ENCODE results near the gene PPM1N. TPM values are rescaled to one million over a fixed set of nuclear protein-coding genes. Genes with fewer than 3 reads are reported as not detected.

The PPM1N gene
- total RNA-seq, 1 donor from 2014 or later: 0.62 TPM

GRCh38 chr19:45473682-45474605, 24.3 kb upstream of the PPM1N start:
- Mint-ChIP-seq H3K27me3 (ENCODE audit: unreplicated experiment) (no peaks in the 10 kb centered on the region), H3K27ac (ENCODE audit: unreplicated experiment) (peak overlapping the region; percentile 31), H3K4me3 (ENCODE audit: unreplicated experiment) (peak overlapping the region; percentile 8), H3K36me3 (ENCODE audit: unreplicated experiment) (peaks cover 16% of the 10 kb centered on the region), H3K4me1 (ENCODE audit: unreplicated experiment) (peaks cover 24% of the 10 kb centered on the region), H3K9me3 (ENCODE audit: unreplicated experiment) (no peaks in the 10 kb centered on the region)
- TF ChIP-seq CTCF (IDR thresholded peaks at IDR 0.05): no peak
- no peak for DNase-seq (ENCODE audit: extremely low spot score, unreplicated experiment)

DNA sequence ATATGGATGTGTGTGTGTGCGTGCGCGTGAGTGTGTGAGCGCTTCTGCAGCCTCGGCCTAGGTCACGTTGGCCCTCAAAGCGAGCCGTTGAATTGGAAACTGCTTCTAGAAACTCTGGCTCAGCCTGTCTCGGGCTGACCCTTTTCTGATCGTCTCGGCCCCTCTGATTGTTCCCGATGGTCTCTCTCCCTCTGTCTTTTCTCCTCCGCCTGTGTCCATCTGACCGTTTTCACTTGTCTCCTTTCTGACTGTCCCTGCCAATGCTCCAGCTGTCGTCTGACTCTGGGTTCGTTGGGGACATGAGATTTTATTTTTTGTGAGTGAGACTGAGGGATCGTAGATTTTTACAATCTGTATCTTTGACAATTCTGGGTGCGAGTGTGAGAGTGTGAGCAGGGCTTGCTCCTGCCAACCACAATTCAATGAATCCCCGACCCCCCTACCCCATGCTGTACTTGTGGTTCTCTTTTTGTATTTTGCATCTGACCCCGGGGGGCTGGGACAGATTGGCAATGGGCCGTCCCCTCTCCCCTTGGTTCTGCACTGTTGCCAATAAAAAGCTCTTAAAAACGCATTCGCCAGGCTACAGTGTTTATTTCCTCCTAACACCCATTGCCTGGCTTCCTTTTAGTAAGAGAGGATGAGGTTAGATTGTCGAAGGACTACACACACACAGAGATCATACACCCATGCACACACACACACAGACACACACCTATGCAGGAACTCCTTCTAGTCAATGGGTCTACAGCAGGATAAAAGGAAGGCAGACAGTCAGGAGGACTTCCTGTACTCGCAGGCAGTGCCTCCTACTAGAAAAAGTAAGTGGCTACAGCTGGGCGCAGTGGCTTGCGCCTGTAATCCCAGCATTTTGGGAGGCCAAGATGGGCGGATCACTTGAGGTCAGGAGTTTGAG, 23.4 kb upstream of the PPM1N start:
- Mint-ChIP-seq H3K4me1 (ENCODE audit: unreplicated experiment) (peaks cover 22% of the 10 kb centered on the region), H3K9me3 (ENCODE audit: unreplicated experiment) (no peaks in the 10 kb centered on the region), H3K36me3 (ENCODE audit: unreplicated experiment) (peaks cover 16% of the 10 kb centered on the region), H3K4me3 (ENCODE audit: unreplicated experiment) (no peak overlapping the region), H3K27ac (ENCODE audit: unreplicated experiment) (no peak overlapping the region), H3K27me3 (ENCODE audit: unreplicated experiment) (no peaks in the 10 kb centered on the region)
- no peak for DNase-seq (ENCODE audit: extremely low spot score, unreplicated experiment)
- no peak for TF ChIP-seq CTCF (IDR thresholded peaks at IDR 0.05)

- no peak for DNase-seq (ENCODE audit: extremely low spot score, unreplicated experiment)
- no peak overlapping the region for H3K27ac Mint-ChIP-seq (ENCODE audit: unreplicated experiment)
- H3K4me1 Mint-ChIP-seq (ENCODE audit: unreplicated experiment): peaks cover 18% of the 10 kb centered on the region
- H3K4me3 Mint-ChIP-seq (ENCODE audit: unreplicated experiment): no peak overlapping the region
- H3K27me3 Mint-ChIP-seq (ENCODE audit: unreplicated experiment): no peaks in the 10 kb centered on the region
- H3K36me3 Mint-ChIP-seq (ENCODE audit: unreplicated experiment): peaks cover 13% of the 10 kb centered on the region
- H3K9me3 Mint-ChIP-seq (ENCODE audit: unreplicated experiment): no peaks in the 10 kb centered on the region
- no peak for TF ChIP-seq CTCF (IDR thresholded peaks at IDR 0.05)
These were observed 22.5 kb upstream of the PPM1N start for GRCh38 chr19:45475537-45476291.

GRCh38 chr19:45476304-45476703, 21.9 kb upstream of the PPM1N start:
- H3K27ac Mint-ChIP-seq (ENCODE audit: unreplicated experiment): peak overlapping the region; percentile 57

More at GRCh38 chr19:45476304-45476703, 21.9 kb upstream of the PPM1N start:
- Mint-ChIP-seq H3K9me3 (ENCODE audit: unreplicated experiment) (no peaks in the 10 kb centered on the region), H3K4me1 (ENCODE audit: unreplicated experiment) (peaks cover 18% of the 10 kb centered on the region), H3K36me3 (ENCODE audit: unreplicated experiment) (peaks cover 12% of the 10 kb centered on the region), H3K4me3 (ENCODE audit: unreplicated experiment) (no peak overlapping the region), H3K27me3 (ENCODE audit: unreplicated experiment) (no peaks in the 10 kb centered on the region)
- no peak for TF ChIP-seq CTCF (IDR thresholded peaks at IDR 0.05)
- DNase-seq (ENCODE audit: extremely low spot score, unreplicated experiment): no peak

All from osteocyte (in vitro differentiated cells).